Measurements from ENCODE around the gene PSMF1. TPM values are rescaled to one million over a fixed set of nuclear protein-coding genes. Genes with fewer than 3 reads are reported as not detected.

PSMF1 gene
- total and polyA plus RNA-seq, 9 of the 15 experiments (the other 6 are each of a cell fraction or from before 2014, with no cell fraction given) = 8.5 to 192 (median 33.2) TPM

DNA sequence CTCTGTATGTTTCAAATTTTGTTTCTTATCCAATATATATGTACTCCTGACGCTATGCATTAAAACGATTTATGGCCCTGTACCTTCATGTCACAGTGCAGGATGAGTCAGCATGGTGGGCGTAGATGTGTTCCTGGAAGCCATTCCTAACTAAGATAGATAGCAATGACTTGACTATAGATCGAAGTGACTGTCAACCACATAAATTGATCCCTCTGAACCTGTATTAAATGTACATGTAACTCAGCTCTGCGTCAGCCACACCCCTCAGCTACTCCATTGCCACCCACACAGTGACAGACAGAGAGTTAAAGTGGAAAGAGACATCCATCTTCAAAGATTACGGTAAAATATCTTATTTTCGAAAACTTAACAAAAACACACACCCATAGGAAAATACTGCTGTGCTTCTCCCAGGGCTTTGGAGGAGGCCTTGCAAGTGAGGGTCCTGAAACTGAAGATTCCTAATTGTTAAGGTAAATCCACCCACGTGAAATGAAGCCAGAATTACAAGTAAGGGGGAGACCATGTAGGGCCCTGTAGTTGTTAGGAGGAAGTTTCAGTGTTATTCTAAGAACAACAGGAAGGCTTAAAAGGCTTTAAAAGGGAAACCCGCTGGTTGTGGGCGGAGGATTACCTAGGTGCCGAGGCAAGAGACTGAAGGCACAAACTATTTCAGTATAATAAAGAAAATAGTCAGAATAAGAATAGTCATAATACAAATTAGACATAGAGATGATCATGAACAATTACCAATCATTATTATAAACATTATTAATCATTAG, 97.2 kb downstream of the PSMF1 start (continued):
- TF ChIP-seq ZNF174 (CRISPR knock-in tag; IDR thresholded peaks at IDR 0.05) (no peak), HNRNPH1 (optimal IDR thresholded peaks at IDR 0.05; ENCODE audit: low read depth, low read length) (no peak), EWSR1 (IDR thresholded peaks at IDR 0.05; ENCODE audit: borderline replicate concordance, low read depth, partially characterized antibody) (no peak), OTX1 (CRISPR knock-in tag; IDR thresholded peaks at IDR 0.05) (no peak), RCOR1 (IDR thresholded peaks at IDR 0.05; ENCODE audit: borderline replicate concordance in 1 of 2, low read depth in 2 of 2, low read length in 2 of 2) (0 out of 4 replicates have a peak, but pooled peaks of 1 of the 2 experiments have one; percentile 6), SP2 (IDR thresholded peaks at IDR 0.05; ENCODE audit: extremely low read depth, low read depth, low read length, poor library complexity, severe bottlenecking) (no peak), JUND (IDR thresholded peaks at IDR 0.05; ENCODE audit: borderline replicate concordance, low read depth, low read length) (peak; percentile 92), JUND (tag; IDR thresholded peaks at IDR 0.05; ENCODE audit: borderline replicate concordance, low read depth, low read length) (peak; percentile 82; the same call in 2 of the 3 replicates), HEY1 (CRISPR knock-in tag; IDR thresholded peaks at IDR 0.05; ENCODE audit: borderline replicate concordance) (no peak), POLR3G (IDR thresholded peaks at IDR 0.05; ENCODE audit: extremely low read depth, insufficient read length, insufficient replicate concordance) (no peak), RBM17 (IDR thresholded peaks at IDR 0.05; ENCODE audit: borderline replicate concordance, low read depth, low read length) (no peak), ZNF263 (CRISPR knock-in tag; IDR thresholded peaks at IDR 0.05; ENCODE audit: borderline replicate concordance) (no peak), CBFA2T3 (IDR thresholded peaks at IDR 0.05) (peak; percentile 51), PHF21A (IDR thresholded peaks at IDR 0.05; ENCODE audit: borderline replicate concordance, low read depth) (no peak), CHD4 (IDR thresholded peaks at IDR 0.05; ENCODE audit: insufficient read depth, insufficient replicate concordance, low read depth, low read length, poor library complexity, severe bottlenecking) (no peak), SMARCE1 (IDR thresholded peaks at IDR 0.05) (peak; percentile 70), U2AF2 (optimal IDR thresholded peaks at IDR 0.05; ENCODE audit: low read depth, low read length) (no peak), BRF1 (IDR thresholded peaks at IDR 0.05; ENCODE audit: borderline replicate concordance, extremely low read depth, insufficient read length) (no peak), PRPF4 (IDR thresholded peaks at IDR 0.05; ENCODE audit: insufficient read depth, low read depth, low read length, poor library complexity, severe bottlenecking) (no peak)
- TF ChIP-seq, protein P1, sequence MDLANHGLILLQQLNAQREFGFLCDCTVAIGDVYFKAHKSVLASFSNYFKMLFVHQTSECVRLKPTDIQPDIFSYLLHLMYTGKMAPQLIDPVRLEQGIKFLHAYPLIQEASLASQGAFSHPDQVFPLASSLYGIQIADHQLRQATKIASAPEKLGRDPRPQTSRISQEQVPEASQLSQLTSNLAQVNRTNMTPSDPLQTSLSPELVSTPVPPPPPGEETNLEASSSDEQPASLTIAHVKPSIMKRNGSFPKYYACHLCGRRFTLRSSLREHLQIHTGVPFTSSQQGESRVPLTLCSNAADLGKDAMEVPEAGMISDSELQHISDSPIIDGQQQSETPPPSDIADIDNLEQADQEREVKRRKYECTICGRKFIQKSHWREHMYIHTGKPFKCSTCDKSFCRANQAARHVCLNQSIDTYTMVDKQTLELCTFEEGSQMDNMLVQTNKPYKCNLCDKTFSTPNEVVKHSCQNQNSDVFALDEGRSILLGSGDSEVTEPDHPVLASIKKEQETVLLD (IDR thresholded peaks at IDR 0.05) = no peak
- TF ChIP-seq, protein P2, sequence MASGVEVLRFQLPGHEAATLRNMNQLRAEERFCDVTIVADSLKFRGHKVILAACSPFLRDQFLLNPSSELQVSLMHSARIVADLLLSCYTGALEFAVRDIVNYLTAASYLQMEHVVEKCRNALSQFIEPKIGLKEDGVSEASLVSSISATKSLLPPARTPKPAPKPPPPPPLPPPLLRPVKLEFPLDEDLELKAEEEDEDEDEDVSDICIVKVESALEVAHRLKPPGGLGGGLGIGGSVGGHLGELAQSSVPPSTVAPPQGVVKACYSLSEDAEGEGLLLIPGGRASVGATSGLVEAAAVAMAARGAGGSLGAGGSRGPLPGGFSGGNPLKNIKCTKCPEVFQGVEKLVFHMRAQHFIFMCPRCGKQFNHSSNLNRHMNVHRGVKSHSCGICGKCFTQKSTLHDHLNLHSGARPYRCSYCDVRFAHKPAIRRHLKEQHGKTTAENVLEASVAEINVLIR (CRISPR knock-in tag; IDR thresholded peaks at IDR 0.05) = no peak
- TF ChIP-seq, protein P3, sequence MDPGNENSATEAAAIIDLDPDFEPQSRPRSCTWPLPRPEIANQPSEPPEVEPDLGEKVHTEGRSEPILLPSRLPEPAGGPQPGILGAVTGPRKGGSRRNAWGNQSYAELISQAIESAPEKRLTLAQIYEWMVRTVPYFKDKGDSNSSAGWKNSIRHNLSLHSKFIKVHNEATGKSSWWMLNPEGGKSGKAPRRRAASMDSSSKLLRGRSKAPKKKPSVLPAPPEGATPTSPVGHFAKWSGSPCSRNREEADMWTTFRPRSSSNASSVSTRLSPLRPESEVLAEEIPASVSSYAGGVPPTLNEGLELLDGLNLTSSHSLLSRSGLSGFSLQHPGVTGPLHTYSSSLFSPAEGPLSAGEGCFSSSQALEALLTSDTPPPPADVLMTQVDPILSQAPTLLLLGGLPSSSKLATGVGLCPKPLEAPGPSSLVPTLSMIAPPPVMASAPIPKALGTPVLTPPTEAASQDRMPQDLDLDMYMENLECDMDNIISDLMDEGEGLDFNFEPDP (CRISPR knock-in tag; IDR thresholded peaks at IDR 0.05) = no peak
- TF ChIP-seq, protein P4, sequence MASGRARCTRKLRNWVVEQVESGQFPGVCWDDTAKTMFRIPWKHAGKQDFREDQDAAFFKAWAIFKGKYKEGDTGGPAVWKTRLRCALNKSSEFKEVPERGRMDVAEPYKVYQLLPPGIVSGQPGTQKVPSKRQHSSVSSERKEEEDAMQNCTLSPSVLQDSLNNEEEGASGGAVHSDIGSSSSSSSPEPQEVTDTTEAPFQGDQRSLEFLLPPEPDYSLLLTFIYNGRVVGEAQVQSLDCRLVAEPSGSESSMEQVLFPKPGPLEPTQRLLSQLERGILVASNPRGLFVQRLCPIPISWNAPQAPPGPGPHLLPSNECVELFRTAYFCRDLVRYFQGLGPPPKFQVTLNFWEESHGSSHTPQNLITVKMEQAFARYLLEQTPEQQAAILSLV (tag; IDR thresholded peaks at IDR 0.05) = no peak
